ENCODE measurements around the gene MED12.

GRCh38 chrX:71095033-71095432, 23.4 kb upstream of the MED12 start:
- TF ChIP-seq CTCF (IDR thresholded peaks at IDR 0.05), result no peak
- no peak for TF ChIP-seq EZH2 (IDR thresholded peaks at IDR 0.05)
- TF ChIP-seq EZH2phosphoT487 (IDR thresholded peaks at IDR 0.05), result no peak
